Measurements from ENCODE around the gene EYA2. TPM values are rescaled to one million over a fixed set of nuclear protein-coding genes. Genes with fewer than 3 reads are reported as not detected.

Gene EYA2
- total RNA-seq, 1 experiment from 2014 or later = 0.33 TPM

DNA sequence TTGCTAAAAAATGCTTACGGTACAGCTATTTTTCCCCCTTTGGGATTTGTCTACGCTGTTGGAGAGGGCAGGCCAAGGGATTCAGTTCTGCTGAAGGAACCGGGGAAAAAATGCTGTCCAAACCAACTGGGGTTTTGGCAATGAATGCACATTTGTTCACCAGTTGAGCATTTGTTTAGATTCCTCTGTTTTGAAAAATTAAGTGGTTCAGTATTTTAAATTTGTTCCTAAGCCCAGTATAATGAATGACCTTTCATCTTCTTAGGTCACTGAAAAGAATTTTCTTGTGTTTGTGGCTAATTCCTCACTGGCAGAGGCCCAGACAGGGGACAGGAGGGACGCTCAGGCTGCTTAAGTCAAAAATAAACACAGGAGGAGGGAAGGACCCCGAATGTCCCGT lies 10.8 kb upstream of the EYA2 start:
- ChIA-PET POLR2A (ENCODE audit: unreplicated experiment) (no interaction called here), CTCF (no interaction called here)
- DNase-seq (no peak), ATAC-seq (no peak)
- no peaks in the 10 kb centered on the region for H3K9me3 ChIP-seq (ENCODE audit: low read length)
- H3K4me3 ChIP-seq (ENCODE audit: low read length) = no peak overlapping the region
- TF ChIP-seq EZH2 (IDR thresholded peaks at IDR 0.05; ENCODE audit: low read length, unreplicated experiment) (no peak), EZH2phosphoT487 (IDR thresholded peaks at IDR 0.05; ENCODE audit: borderline replicate concordance, low read length) (no peak)
- TF ChIP-seq, protein P1, sequence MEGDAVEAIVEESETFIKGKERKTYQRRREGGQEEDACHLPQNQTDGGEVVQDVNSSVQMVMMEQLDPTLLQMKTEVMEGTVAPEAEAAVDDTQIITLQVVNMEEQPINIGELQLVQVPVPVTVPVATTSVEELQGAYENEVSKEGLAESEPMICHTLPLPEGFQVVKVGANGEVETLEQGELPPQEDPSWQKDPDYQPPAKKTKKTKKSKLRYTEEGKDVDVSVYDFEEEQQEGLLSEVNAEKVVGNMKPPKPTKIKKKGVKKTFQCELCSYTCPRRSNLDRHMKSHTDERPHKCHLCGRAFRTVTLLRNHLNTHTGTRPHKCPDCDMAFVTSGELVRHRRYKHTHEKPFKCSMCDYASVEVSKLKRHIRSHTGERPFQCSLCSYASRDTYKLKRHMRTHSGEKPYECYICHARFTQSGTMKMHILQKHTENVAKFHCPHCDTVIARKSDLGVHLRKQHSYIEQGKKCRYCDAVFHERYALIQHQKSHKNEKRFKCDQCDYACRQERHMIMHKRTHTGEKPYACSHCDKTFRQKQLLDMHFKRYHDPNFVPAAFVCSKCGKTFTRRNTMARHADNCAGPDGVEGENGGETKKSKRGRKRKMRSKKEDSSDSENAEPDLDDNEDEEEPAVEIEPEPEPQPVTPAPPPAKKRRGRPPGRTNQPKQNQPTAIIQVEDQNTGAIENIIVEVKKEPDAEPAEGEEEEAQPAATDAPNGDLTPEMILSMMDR (conservative IDR thresholded peaks at IDR 0.05; ENCODE audit: low read depth, low read length) = no peak
- no peak overlapping the region for H3K27ac ChIP-seq (ENCODE audit: low read length)
- H3K36me3 ChIP-seq (ENCODE audit: low read depth, low read length) = no peaks in the 10 kb centered on the region
- H3F3A ChIP-seq (ENCODE audit: low read length, unreplicated experiment) = no peaks in the 10 kb centered on the region
- no TSS peak for BruUV-seq (replicated peaks)
- H3K79me2 ChIP-seq (ENCODE audit: low read length) = no peaks in the 10 kb centered on the region
- H3K4me2 ChIP-seq (ENCODE audit: low read length) = no peak overlapping the region
- no peaks in the 10 kb centered on the region for H3K9me2 ChIP-seq (replicated peaks; ENCODE audit: low read length)
- H3K27me3 ChIP-seq (ENCODE audit: low read length) = peaks cover 81% of the 10 kb centered on the region
- intact Hi-C loops (cut with micrococcal nuclease) = no loop called here
- H3K9ac ChIP-seq (ENCODE audit: low read length) = no peak overlapping the region
- no peaks in the 10 kb centered on the region for H4K20me1 ChIP-seq (ENCODE audit: low read length)
- no peaks in the 10 kb centered on the region for H3K4me1 ChIP-seq (ENCODE audit: insufficient read depth, low read length)
- no peak overlapping the region for H2AFZ ChIP-seq (ENCODE audit: low read length)

DNA sequence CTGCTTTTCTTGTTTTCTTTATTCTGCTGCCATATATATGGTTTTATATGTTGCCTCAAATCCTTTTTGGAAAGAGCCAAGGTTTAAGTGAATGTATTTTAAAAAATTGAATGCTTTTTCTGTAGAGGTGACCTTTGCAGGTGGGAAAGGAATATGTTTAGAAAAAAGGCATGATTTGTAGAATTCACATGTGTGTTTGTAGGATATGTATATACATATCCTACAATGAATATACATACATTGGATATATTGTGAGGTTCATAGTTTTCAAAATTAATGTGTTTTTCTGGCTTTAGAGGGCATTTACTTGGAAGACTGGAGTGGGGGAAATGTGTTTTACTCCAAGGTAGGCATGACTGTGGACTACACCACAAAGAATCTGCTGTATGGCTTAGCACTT lies 4.0 kb upstream of the EYA2 start:
- Histone ChIP-seq H3K4me3 (ENCODE audit: low read length) (no peak overlapping the region), H3K9me3 (ENCODE audit: low read length) (peaks cover 6% of the 10 kb centered on the region; the same call in 1 of the 2 replicates), H3K79me2 (ENCODE audit: low read length) (no peaks in the 10 kb centered on the region), H3K4me2 (ENCODE audit: low read length) (no peak overlapping the region), H3K9me2 (replicated peaks; ENCODE audit: low read length) (no peaks in the 10 kb centered on the region), H4K20me1 (ENCODE audit: low read length) (no peaks in the 10 kb centered on the region), H3K27ac (ENCODE audit: low read length) (no peak overlapping the region), H3K27me3 (ENCODE audit: low read length) (peaks cover 78% of the 10 kb centered on the region), H3F3A (ENCODE audit: low read length, unreplicated experiment) (no peaks in the 10 kb centered on the region), H3K36me3 (ENCODE audit: low read depth, low read length) (no peaks in the 10 kb centered on the region), H3K9ac (ENCODE audit: low read length) (no peak overlapping the region), H2AFZ (ENCODE audit: low read length) (no peak overlapping the region), H3K4me1 (ENCODE audit: insufficient read depth, low read length) (no peaks in the 10 kb centered on the region; the same call in 1 of the 2 replicates)
- DNase-seq (no peak), ATAC-seq (no peak)
- no peak for TF ChIP-seq EZH2 (IDR thresholded peaks at IDR 0.05; ENCODE audit: low read length, unreplicated experiment)
- TF ChIP-seq, protein P1 (conservative IDR thresholded peaks at IDR 0.05; ENCODE audit: low read depth, low read length) = no peak
- no peak for TF ChIP-seq EZH2phosphoT487 (IDR thresholded peaks at IDR 0.05; ENCODE audit: borderline replicate concordance, low read length)
- ChIA-PET POLR2A (ENCODE audit: unreplicated experiment) (no interaction called here), CTCF (no interaction called here)
- BruUV-seq (replicated peaks) = no TSS peak
- intact Hi-C loops (cut with micrococcal nuclease) = no loop called here

GRCh38 chr20:46893051-46893450 lies 1.6 kb upstream of the EYA2 start:
- Histone ChIP-seq H3K4me1 (ENCODE audit: insufficient read depth, low read length) (no peaks in the 10 kb centered on the region; the same call in 1 of the 2 replicates), H3K4me2 (ENCODE audit: low read length) (no peak overlapping the region), H3K36me3 (ENCODE audit: low read depth, low read length) (no peaks in the 10 kb centered on the region), H3K79me2 (ENCODE audit: low read length) (no peaks in the 10 kb centered on the region), H3K9ac (ENCODE audit: low read length) (no peak overlapping the region), H2AFZ (ENCODE audit: low read length) (no peak overlapping the region), H3K4me3 (ENCODE audit: low read length) (no peak overlapping the region), H3F3A (ENCODE audit: low read length, unreplicated experiment) (no peaks in the 10 kb centered on the region), H3K27me3 (ENCODE audit: low read length) (peaks cover 78% of the 10 kb centered on the region), H3K9me2 (replicated peaks; ENCODE audit: low read length) (no peaks in the 10 kb centered on the region), H4K20me1 (ENCODE audit: low read length) (0 out of 2 replicates have a peak, but pooled peaks cover 3% of the 10 kb centered on the region), H3K27ac (ENCODE audit: low read length) (no peak overlapping the region), H3K9me3 (ENCODE audit: low read length) (peaks cover 6% of the 10 kb centered on the region; the same call in 1 of the 2 replicates)
- TF ChIP-seq, protein P1 (conservative IDR thresholded peaks at IDR 0.05; ENCODE audit: low read depth, low read length) = no peak
- no peak for TF ChIP-seq EZH2phosphoT487 (IDR thresholded peaks at IDR 0.05; ENCODE audit: borderline replicate concordance, low read length)
- no peak for TF ChIP-seq EZH2 (IDR thresholded peaks at IDR 0.05; ENCODE audit: low read length, unreplicated experiment)
- ChIA-PET CTCF (no interaction called here), POLR2A (ENCODE audit: unreplicated experiment) (interaction anchor here (0.6 kb wide), 1 partner anchor 9 kb away, joined by 3 read pairs; no protein-coding TSS in a partner anchor)
- no TSS peak for BruUV-seq (replicated peaks)
- intact Hi-C loops (cut with micrococcal nuclease) = no loop called here
- DNase-seq = no peak
- no peak for ATAC-seq
